CD4-positive, CD25-positive, alpha-beta regulatory T cell (primary cell): Measurements from ENCODE around the gene LRG1. TPM values are rescaled to one million over a fixed set of nuclear protein-coding genes. Genes with fewer than 3 reads are reported as not detected.
A peak's percentile ranks its signal among the peaks of the same experiment; 100 is the strongest.

Experiments
- ATAC-seq, 2 donors: fragments of 150-1000 bp; cut with Tn5 transposase; one replicate each; pipeline ENCODE4 v1.10.0; 2021; ENCODE audit warnings: low read depth in 2 of 2, moderate number of reproducible peaks in 2 of 2, moderate library complexity in 1 of 2
- DNase-seq, 3 donors: peaks; one replicate each; pipeline versions ENCODE4 v3.0.0 to v3.0.0-alpha.2; 2012 to 2022; ENCODE audit warnings: mixed read lengths in 1 of 3
- H3K27ac ChIP-seq: one replicate; pipeline ENCODE4 v1.7.0; 2013; ENCODE audit warnings: mild to moderate bottlenecking, low read length; ENCODE audit not compliant: insufficient read depth, poor library complexity, severe bottlenecking
- H3K27me3 ChIP-seq: one replicate; pipeline ENCODE4 v1.7.0; 2013; ENCODE audit warnings: low read length; ENCODE audit not compliant: control insufficient read depth, insufficient read depth
- H3K36me3 ChIP-seq: one replicate; pipeline ENCODE4 v1.7.0; 2013; ENCODE audit warnings: mild to moderate bottlenecking, low read length, moderate library complexity; ENCODE audit not compliant: control insufficient read depth, insufficient read depth
- H3K4me1 ChIP-seq: 2 replicates; pipeline ENCODE4 v1.7.0; 2013; ENCODE audit warnings: mild to moderate bottlenecking, low read length; ENCODE audit not compliant: insufficient read depth, control insufficient read depth, poor library complexity, severe bottlenecking
- H3K4me3 ChIP-seq: one replicate; pipeline ENCODE4 v1.7.0; 2013; ENCODE audit warnings: low read depth, mild to moderate bottlenecking, low read length, moderate library complexity
- H3K9me3 ChIP-seq, 2 experiments: 1 replicate in 1 of 2; 2 replicates in 1 of 2; pipeline ENCODE4 v1.7.0; 2013; ENCODE audit warnings: low read length in 2 of 2, mild to moderate bottlenecking in 1 of 2, moderate library complexity in 1 of 2; ENCODE audit not compliant: control insufficient read depth in 2 of 2
- H3K27ac Mint-ChIP-seq, 3 donors: one replicate each; pipeline ENCODE4 v1.8.0; 2020 to 2022; ENCODE audit warnings: mild to moderate bottlenecking in 3 of 3, mixed read lengths in 3 of 3, moderate library complexity in 2 of 3
- H3K27me3 Mint-ChIP-seq: one replicate; pipeline ENCODE4 v1.8.0; 2022; ENCODE audit warnings: mild to moderate bottlenecking, mixed read lengths
- H3K36me3 Mint-ChIP-seq: one replicate; pipeline ENCODE4 v1.8.0; 2020; ENCODE audit warnings: mixed read lengths
- H3K4me1 Mint-ChIP-seq, 4 donors: one replicate each; pipeline ENCODE4 v1.8.0; 2020 to 2022; ENCODE audit warnings: mixed read lengths in 4 of 4, mild to moderate bottlenecking in 1 of 4
- H3K4me3 Mint-ChIP-seq, 4 donors: one replicate each; pipeline ENCODE4 v1.8.0; 2020 to 2022; ENCODE audit warnings: mild to moderate bottlenecking in 4 of 4, mixed read lengths in 4 of 4, moderate library complexity in 3 of 4
- H3K9me3 Mint-ChIP-seq, 7 donors: one replicate each; pipeline ENCODE4 v1.8.0; 2020 to 2022; ENCODE audit warnings: mixed read lengths in 7 of 7, mild to moderate bottlenecking in 3 of 7, moderate library complexity in 2 of 7
- polyA plus RNA-seq, 4 donors: library from polyadenylated mRNA; unstranded; fragments of 300-500 nt; fragmentation: Illumina TruSeq; gene quantifications; one replicate each; pipeline ENCODE4 v1.2.3, GENCODE V29; 2021
- total RNA-seq: library from RNA; stranded (reverse); gene quantifications from one replicate; pipeline ENCODE4 v1.2.3, GENCODE V29; 2022

Gene LRG1
- total and polyA plus RNA-seq, 5 donors from 2014 or later: 0.47 to 1.4 (median 1.1) TPM

DNA sequence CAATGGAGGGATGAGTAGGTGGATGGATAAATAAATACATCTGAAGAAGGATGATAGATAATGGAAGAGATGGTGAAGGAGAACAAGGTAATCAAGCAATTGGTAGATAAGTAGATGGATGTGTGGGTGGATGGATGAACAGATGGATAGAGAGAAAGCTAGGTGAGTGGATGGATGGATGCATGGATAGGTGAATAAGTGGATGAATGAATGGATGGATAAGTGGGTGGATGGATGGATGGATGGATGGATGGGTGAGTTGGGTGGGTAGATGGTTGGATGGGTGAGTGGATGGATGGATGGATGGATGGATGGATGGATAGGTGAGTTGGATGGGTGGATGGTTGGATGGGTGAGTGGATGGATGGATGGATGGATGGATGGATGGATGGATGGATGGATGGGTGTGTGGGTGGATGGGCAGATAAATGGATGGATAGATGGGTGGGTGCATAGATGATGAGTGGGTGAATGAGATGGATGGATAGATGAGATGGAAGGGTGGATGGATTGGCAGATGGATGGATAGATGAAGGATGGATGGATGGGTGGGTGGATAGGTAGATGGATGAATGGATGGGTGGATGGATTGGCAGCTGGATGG is 13.4 kb upstream of the LRG1 start:
- H3K27ac Mint-ChIP-seq: peak overlapping the region in 1 of 3 donors; percentile 39

DNA sequence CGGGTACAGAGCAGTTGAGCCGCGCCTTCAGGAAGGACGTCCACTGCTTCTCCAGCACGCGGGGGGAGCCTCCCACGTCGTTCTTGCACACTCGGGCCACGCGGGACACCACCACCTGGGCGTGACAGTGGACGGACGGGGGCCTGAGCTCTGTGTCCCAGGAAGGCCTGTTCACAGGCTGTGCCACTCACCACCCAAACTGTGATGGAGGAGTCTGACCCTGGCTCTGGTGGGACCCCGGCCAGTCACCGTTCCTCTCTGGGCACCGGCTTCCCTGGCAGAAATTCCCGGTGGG is 12.6 kb upstream of the LRG1 start:
- no peak for ATAC-seq
- Mint-ChIP-seq H3K27me3 (peaks cover 3% of the 10 kb centered on the region), H3K4me1 (peaks cover 0 to 4% (median 0%) of the 10 kb centered on the region in 4 donors), H3K27ac (no peak overlapping the region), H3K4me3 (no peak overlapping the region), H3K9me3 (peaks cover 0 to 5% (median 1%) of the 10 kb centered on the region in 7 donors), H3K36me3 (peaks cover 4% of the 10 kb centered on the region)
- Histone ChIP-seq H3K27me3 (no peaks in the 10 kb centered on the region), H3K27ac (no peak overlapping the region), H3K9me3 (no peaks in the 10 kb centered on the region), H3K4me3 (no peak overlapping the region), H3K4me1 (no peaks in the 10 kb centered on the region), H3K36me3 (no peaks in the 10 kb centered on the region)
- no peak for DNase-seq

More for the DNA sequence above, 13.4 kb upstream of the LRG1 start:
- H3K4me3 Mint-ChIP-seq: no peak overlapping the region
- H3K9me3 ChIP-seq: no peaks in the 10 kb centered on the region
- H3K4me3 ChIP-seq: no peak overlapping the region
- no peaks in the 10 kb centered on the region for H3K27me3 ChIP-seq
- DNase-seq: no peak
- peaks cover 0 to 5% (median 1%) of the 10 kb centered on the region in 7 donors for H3K9me3 Mint-ChIP-seq
- no peak for ATAC-seq
- no peaks in the 10 kb centered on the region for H3K36me3 ChIP-seq
- H3K36me3 Mint-ChIP-seq: peaks cover 4% of the 10 kb centered on the region
- no peaks in the 10 kb centered on the region for H3K27me3 Mint-ChIP-seq
- H3K4me1 Mint-ChIP-seq: peaks cover 0 to 4% (median 0%) of the 10 kb centered on the region in 4 donors
- H3K27ac ChIP-seq: no peak overlapping the region
- no peaks in the 10 kb centered on the region for H3K4me1 ChIP-seq

DNA sequence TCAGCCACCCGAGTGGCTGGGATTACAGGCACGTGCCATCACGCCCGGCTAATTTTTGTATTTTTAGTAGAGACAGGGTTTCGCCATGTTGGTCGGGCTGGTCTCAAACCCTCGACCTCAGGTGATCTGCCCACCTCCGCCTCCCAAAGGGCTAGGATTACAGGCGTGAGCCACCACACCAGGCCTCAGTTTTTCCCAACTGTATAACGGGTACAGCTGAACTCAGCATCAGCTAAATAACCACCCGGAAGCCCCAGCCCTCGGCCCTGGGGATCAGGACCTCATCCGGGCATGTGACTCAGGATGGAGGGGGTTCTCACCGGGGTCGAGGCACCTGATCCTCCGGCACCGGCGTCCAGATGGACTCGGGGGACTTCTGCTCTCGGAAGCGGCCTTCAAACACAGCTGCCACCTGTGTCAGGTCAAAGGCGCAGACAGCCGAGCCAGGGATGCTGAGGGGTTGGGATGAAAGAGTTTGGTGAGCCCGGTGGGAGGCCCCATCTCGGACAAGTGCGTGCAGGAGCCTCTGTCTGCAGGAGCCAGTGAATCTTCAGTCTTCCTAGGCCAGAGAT is 10.7 kb upstream of the LRG1 start:
- H3K27me3 Mint-ChIP-seq: peaks cover 4% of the 10 kb centered on the region
- peaks cover 4% of the 10 kb centered on the region for H3K36me3 Mint-ChIP-seq
- DNase-seq (no peak), ATAC-seq (no peak)
- H3K4me3 Mint-ChIP-seq: no peak overlapping the region
- no peaks in the 10 kb centered on the region for H3K9me3 ChIP-seq
- peaks cover 0 to under 1% (median 0%) of the 10 kb centered on the region in 4 donors for H3K4me1 Mint-ChIP-seq
- H3K27me3 ChIP-seq: no peaks in the 10 kb centered on the region
- no peak overlapping the region for H3K27ac ChIP-seq
- no peaks in the 10 kb centered on the region for H3K4me1 ChIP-seq
- no peaks in the 10 kb centered on the region for H3K36me3 ChIP-seq
- peaks cover 0 to 5% (median 1%) of the 10 kb centered on the region in 7 donors for H3K9me3 Mint-ChIP-seq
- H3K27ac Mint-ChIP-seq: no peak overlapping the region
- H3K4me3 ChIP-seq: no peak overlapping the region

DNA sequence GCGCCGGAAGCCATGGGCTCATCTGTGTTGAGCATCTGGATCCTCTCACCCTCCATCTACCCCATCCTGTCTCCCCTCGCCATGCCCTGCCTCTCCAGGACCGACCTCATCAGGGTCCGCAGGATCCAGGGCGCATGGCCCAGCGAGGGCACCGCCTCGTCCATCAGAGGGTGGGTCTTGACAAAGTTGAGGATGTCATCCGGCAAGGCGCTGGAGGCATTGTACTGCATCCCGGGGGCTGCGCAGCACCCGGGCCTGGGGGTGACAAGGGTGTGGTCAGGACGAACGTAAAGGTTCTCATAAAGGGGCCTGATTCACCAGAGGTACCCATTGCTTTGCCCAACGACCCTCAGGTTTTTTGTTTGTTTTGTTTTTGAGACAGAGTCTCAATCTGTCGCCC is 10.2 kb upstream of the LRG1 start:
- no peak overlapping the region for H3K4me3 Mint-ChIP-seq
- H3K4me1 Mint-ChIP-seq: no peaks in the 10 kb centered on the region
- no peak overlapping the region for H3K4me3 ChIP-seq
- H3K36me3 ChIP-seq: no peaks in the 10 kb centered on the region
- H3K27me3 Mint-ChIP-seq: peaks cover 4% of the 10 kb centered on the region
- H3K27ac ChIP-seq: no peak overlapping the region
- DNase-seq: no peak
- no peaks in the 10 kb centered on the region for H3K4me1 ChIP-seq
- H3K27me3 ChIP-seq: no peaks in the 10 kb centered on the region
- no peak for ATAC-seq
- no peak overlapping the region for H3K27ac Mint-ChIP-seq
- H3K36me3 Mint-ChIP-seq: peaks cover 4% of the 10 kb centered on the region
- no peaks in the 10 kb centered on the region for H3K9me3 ChIP-seq
- peaks cover 0 to 5% (median 1%) of the 10 kb centered on the region in 7 donors for H3K9me3 Mint-ChIP-seq

DNA sequence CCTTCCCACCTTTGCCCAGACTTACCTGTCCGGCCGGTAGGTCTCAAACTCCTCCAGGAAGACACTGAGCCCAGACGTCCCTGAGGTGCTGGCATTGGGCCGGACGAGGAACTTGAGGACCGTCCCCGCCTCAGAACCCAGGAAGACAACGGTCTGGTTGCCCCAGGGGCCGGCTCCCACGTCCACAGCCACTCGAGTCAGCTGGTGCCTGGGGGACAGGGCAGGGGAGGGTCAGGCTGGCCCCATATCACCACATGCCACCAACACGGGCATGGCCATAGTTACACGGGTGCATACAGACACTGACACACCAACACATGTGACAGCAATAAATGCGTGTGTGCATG is 8.4 kb upstream of the LRG1 start:
- Mint-ChIP-seq H3K27me3 (peaks cover 4% of the 10 kb centered on the region), H3K4me3 (no peak overlapping the region), H3K36me3 (peaks cover 4% of the 10 kb centered on the region), H3K4me1 (no peaks in the 10 kb centered on the region), H3K27ac (no peak overlapping the region), H3K9me3 (peaks cover 0 to 5% (median 0%) of the 10 kb centered on the region in 7 donors)
- no peak overlapping the region for H3K27ac ChIP-seq
- no peaks in the 10 kb centered on the region for H3K9me3 ChIP-seq
- no peak for DNase-seq
- no peaks in the 10 kb centered on the region for H3K4me1 ChIP-seq
- no peak overlapping the region for H3K4me3 ChIP-seq
- no peak for ATAC-seq
- no peaks in the 10 kb centered on the region for H3K36me3 ChIP-seq
- no peaks in the 10 kb centered on the region for H3K27me3 ChIP-seq

DNA sequence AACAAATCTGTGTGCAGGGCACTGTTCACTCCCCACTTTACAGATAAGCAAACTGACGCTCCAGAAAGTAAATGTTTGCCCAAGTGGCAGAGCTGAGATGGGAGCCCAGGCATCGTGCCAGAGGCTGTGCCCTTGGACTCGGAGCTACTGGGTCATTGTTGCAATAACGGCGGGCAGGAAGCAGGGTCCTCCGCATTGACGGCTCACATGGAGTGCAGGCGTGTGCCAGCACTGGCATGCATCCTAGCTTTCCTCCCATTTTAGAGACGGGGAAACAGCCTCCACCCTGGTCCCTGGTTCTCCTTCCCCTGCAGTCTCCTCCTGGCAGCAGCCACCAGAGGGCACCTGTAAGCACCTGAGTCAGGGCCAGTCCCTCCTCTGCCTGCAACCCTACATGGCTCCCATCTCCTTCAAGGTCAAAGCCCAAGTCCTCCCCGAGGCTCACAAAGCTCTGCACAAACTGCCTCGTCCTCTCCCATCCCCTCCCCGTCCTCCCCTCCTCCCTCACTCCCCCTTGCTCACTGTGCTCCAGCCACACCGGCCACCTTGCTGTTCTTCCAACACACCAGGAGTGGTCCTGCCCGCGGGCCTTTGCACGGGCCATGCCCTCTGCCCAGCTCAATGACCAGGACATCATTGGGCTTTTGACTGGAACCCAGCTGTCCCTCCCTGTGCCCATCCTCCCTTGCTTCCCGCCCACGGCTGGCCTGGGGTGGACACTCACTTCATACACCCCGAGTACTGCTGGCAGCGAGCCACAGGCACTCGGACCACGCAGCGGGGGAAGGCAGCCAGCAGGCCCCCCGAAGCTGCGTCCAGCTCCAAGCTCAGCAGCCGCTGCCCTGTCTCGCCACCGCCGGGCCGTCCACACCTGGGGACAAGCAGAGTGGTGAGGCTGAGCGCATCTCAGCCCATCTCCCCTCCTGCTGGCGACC is 7.7 kb upstream of the LRG1 start:
- Histone ChIP-seq H3K4me1 (no peaks in the 10 kb centered on the region), H3K27ac (no peak overlapping the region), H3K4me3 (no peak overlapping the region), H3K36me3 (no peaks in the 10 kb centered on the region), H3K9me3 (no peaks in the 10 kb centered on the region), H3K27me3 (no peaks in the 10 kb centered on the region)
- Mint-ChIP-seq H3K36me3 (no peaks in the 10 kb centered on the region), H3K27ac (peak overlapping the region in 1 of 3 donors; percentile 48), H3K4me1 (no peaks in the 10 kb centered on the region), H3K4me3 (no peak overlapping the region), H3K9me3 (peaks cover 0 to 3% (median 0%) of the 10 kb centered on the region in 7 donors), H3K27me3 (peaks cover 4% of the 10 kb centered on the region)
- DNase-seq: peak in 1 of 3 donors; percentile 17
- no peak for ATAC-seq

DNA sequence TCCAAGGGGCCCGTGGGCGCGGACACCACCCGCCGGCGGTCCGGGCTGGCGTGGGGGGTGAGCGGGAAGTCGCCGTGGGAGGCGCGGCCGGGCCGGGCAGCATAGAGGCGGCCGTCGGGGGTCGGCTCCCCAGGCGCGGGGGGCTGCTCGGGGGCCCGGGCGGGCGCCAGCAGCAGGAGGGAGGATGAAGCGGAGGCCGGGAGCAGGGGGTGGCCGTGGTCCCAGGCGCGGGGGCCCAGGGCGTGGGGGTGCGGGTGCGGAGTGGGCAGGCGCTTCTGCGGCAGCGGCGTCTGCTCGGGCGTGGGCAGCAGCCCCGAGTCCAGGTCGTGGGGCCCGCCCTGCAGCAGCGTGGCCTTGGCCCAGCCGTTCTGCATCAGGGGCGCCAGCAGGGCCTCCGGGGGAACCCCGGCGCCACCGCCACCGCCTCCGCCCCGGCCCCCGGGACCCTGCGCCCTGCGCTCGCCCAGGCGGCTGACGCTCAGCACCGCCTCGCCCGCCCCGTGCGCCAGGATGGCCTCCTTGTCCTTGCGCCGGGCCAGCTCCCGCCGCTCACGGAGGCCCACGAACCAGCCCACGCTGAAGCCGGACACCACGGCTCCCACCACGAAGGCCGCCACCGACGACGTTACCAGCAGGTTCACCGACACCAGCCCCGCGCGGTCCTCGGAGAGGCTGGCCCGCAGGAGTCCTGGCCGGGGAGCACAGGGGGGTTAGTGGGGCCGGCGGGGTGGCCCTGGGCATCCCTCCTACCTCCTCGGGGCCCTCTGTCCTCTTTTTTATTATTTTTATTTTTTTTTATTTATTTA is 4.2 kb upstream of the LRG1 start:
- Mint-ChIP-seq H3K36me3 (no peaks in the 10 kb centered on the region), H3K27ac (no peak overlapping the region), H3K4me3 (no peak overlapping the region), H3K27me3 (peaks cover 4% of the 10 kb centered on the region), H3K4me1 (peaks cover 0 to 13% (median 5%) of the 10 kb centered on the region in 4 donors), H3K9me3 (peaks cover 0 to 3% (median 0%) of the 10 kb centered on the region in 7 donors)
- Histone ChIP-seq H3K36me3 (no peaks in the 10 kb centered on the region), H3K9me3 (no peaks in the 10 kb centered on the region), H3K4me3 (no peak overlapping the region), H3K27ac (no peak overlapping the region), H3K27me3 (no peaks in the 10 kb centered on the region), H3K4me1 (peaks cover 6% of the 10 kb centered on the region)
- no peak for DNase-seq
- no peak for ATAC-seq
